Measurements from ENCODE around the gene TTF2. TPM values are rescaled to one million over a fixed set of nuclear protein-coding genes. Genes with fewer than 3 reads are reported as not detected.

The TTF2 gene
- total and polyA plus RNA-seq, 9 of the 15 experiments (the other 6 are each of a cell fraction or from before 2014, with no cell fraction given) = 9.4 to 71.1 (median 42.1) TPM

GRCh38 chr1:117067533-117068370, 7.6 kb downstream of the TTF2 start (continued):
- TF ChIP-seq HMG20A (CRISPR knock-in tag; conservative IDR thresholded peaks at IDR 0.05) (no peak), KDM4B (IDR thresholded peaks at IDR 0.05; ENCODE audit: borderline replicate concordance in 2 of 2, low read depth in 1 of 2) (no peak), U2AF2 (optimal IDR thresholded peaks at IDR 0.05; ENCODE audit: low read depth, low read length) (no peak), ARID2 (IDR thresholded peaks at IDR 0.05) (peak; percentile 91), STAT5B (CRISPR knock-in tag; IDR thresholded peaks at IDR 0.05) (no peak), GABPB2 (CRISPR knock-in tag; conservative IDR thresholded peaks at IDR 0.05) (no peak)

GRCh38 chr1:117068580-117068979, 8.5 kb downstream of the TTF2 start:
- ChIA-PET POLR2A (interaction anchor here (0.6 to 1.5 kb wide), 4 partner anchors 8 to 73 kb away, joined by 3 to 4 read pairs (median 3); no protein-coding TSS in a partner anchor), CTCF (ENCODE audit: low intra/inter-chr PET ratio) (interaction anchor here (0.7 to 4.5 kb wide), 5 partner anchors 25 to 605 kb away, joined by 3 to 44 read pairs (median 4); no protein-coding TSS in a partner anchor)
- TF ChIP-seq FOXK2 (conservative IDR thresholded peaks at IDR 0.05 in 1 of 2, IDR thresholded peaks at IDR 0.05 in 1 of 2; ENCODE audit: low read depth in 2 of 2) = no peak
- TF ChIP-seq CREBBP (IDR thresholded peaks at IDR 0.05; ENCODE audit: low read depth, low read length) = no peak
- TF ChIP-seq GTF2F1 (IDR thresholded peaks at IDR 0.05; ENCODE audit: low read depth, low read length) = no peak
- no peak for TF ChIP-seq TFE3 (CRISPR knock-in tag; IDR thresholded peaks at IDR 0.05)
- TF ChIP-seq ZBTB1 (CRISPR knock-in tag; IDR thresholded peaks at IDR 0.05; ENCODE audit: borderline replicate concordance, low read depth) = no peak
- no peak for TF ChIP-seq KDM5B (IDR thresholded peaks at IDR 0.05; ENCODE audit: insufficient replicate concordance, low read depth, low read length)
- no peak for TF ChIP-seq POU5F1 (IDR thresholded peaks at IDR 0.05; ENCODE audit: borderline replicate concordance, low read depth, low read length, partially characterized antibody)
- TF ChIP-seq CC2D1A (IDR thresholded peaks at IDR 0.05) = no peak
- no peak for TF ChIP-seq HNRNPK (IDR thresholded peaks at IDR 0.05; ENCODE audit: low read depth, low read length, poor library complexity, severe bottlenecking)
- no peak for TF ChIP-seq CBX2 (IDR thresholded peaks at IDR 0.05; ENCODE audit: insufficient read depth, low read length, poor library complexity, severe bottlenecking)
- TF ChIP-seq ZNF449 (CRISPR knock-in tag; IDR thresholded peaks at IDR 0.05) = no peak
- Histone ChIP-seq H3K4me3 (no peak overlapping the region), H3K4me1 (replicated peaks in 1 of 2; ENCODE audit: control insufficient read depth in 2 of 2, insufficient read depth in 2 of 2, low read length in 2 of 2) (no peaks in the 10 kb centered on the region; a peak in 1 of 5 replicates), H3K36me3 (ENCODE audit: control insufficient read depth, insufficient read depth, low read length) (peaks cover 75% of the 10 kb centered on the region), H4K20me1 (replicated peaks; ENCODE audit: control insufficient read depth, insufficient read depth, low read length) (0 out of 2 replicates have a peak, but pooled peaks cover 6% of the 10 kb centered on the region), H3K27me3 (ENCODE audit: control insufficient read depth in 2 of 2, insufficient read depth in 2 of 2, low read length in 2 of 2) (no peaks in the 10 kb centered on the region), H3K27ac (ENCODE audit: extremely low read depth, low read depth, low read length) (no peak overlapping the region), H2AFZ (ENCODE audit: low read depth, low read length) (no peak overlapping the region), H3K9me1 (ENCODE audit: control insufficient read depth, insufficient read depth, low read length) (no peaks in the 10 kb centered on the region), H3K9ac (ENCODE audit: insufficient read depth in 1 of 2, low read depth in 2 of 2, low read length in 2 of 2) (no peak overlapping the region), H3K79me2 (ENCODE audit: control insufficient read depth, insufficient read depth, low read length) (peaks cover 25% of the 10 kb centered on the region; the same call in 2 of the 3 replicates), H3K4me2 (ENCODE audit: insufficient read depth, low read length) (no peak overlapping the region), H3K9me3 (replicated peaks; ENCODE audit: control insufficient read depth, insufficient read depth, low read depth, low read length) (no peaks in the 10 kb centered on the region)
- 85% methylated on average over 5 of the region's 5 CpGs for WGBS (ENCODE audit: insufficient coverage, low coverage, missing lambda C conversion rate)
- in situ Hi-C loops (cut with MboI) (no loop called here), intact Hi-C loops (cut with micrococcal nuclease) (loop anchor here (1.0 to 10.0 kb wide), 4 partner anchors 60 to 826 kb away; no protein-coding TSS in a partner anchor)
- FAIRE-seq (no peak), DNase-seq (ENCODE audit: extremely low read depth in 1 of 4, low spot score in 3 of 4) (no peak), ATAC-seq (peak; percentile 34; the same call in 2 of the 3 replicates)
- BruUV-seq (replicated peaks) = no TSS peak

Measured in K562 (cell line).